ENCODE results near the gene DCP1B. TPM values are rescaled to one million over a fixed set of nuclear protein-coding genes. Genes with fewer than 3 reads are reported as not detected.

Gene DCP1B
- total RNA-seq, 2 donors from 2014 or later = 9.6 to 10.8 TPM

DNA sequence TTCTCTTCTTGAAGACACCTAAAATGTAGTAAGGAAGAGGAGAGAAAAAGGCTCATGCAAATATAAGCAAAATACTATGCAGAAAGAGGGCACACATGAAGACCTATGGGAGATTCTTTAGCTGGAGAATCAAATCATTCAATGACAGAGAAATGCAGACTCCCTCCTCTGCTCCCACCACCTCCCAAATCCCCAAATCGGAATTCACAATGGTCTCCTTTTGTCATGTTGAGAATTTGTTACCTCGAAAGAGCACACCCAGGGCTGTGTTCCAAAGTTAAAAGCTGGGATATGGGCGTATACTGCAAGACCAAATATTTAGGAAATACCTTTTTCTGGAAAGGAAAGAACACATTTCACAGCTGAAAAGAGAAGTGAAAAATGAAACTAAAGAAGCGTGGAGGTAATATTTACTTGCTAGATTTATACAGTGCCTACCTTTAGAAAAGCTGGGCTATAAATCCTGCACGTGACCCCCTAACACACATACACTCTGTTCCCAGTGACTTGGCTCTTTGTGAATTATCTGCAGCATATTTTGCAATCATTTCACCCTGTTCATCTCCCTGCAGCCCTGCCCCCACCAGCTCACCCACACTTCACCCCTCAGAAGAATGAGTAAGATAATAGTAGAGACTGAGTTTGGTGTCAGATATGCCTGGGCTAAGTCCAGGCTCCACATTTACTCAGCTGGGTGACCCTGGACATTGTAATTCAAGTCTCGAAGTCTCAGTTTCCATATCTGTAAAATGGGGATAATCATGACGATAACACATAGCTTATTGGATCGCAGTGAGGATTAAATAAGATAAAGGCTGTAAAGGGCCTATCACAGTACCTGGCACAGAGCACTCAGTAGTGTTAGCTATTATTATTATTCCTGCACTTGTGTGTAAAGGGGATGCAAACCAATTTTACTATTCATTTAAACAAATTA lies 45.6 kb upstream of the DCP1B start:
- H3K4me3 ChIP-seq = no peak overlapping the region
- peaks cover 35% of the 10 kb centered on the region for H3K27me3 ChIP-seq
- no peaks in the 10 kb centered on the region for H3K9me3 ChIP-seq
- H3K4me1 ChIP-seq = no peaks in the 10 kb centered on the region
- intact Hi-C loops (cut with DNase I) = loop anchor here (10.0 kb wide), 1 partner anchor 535 kb away; no protein-coding TSS in a partner anchor
- TF ChIP-seq, protein P1, sequence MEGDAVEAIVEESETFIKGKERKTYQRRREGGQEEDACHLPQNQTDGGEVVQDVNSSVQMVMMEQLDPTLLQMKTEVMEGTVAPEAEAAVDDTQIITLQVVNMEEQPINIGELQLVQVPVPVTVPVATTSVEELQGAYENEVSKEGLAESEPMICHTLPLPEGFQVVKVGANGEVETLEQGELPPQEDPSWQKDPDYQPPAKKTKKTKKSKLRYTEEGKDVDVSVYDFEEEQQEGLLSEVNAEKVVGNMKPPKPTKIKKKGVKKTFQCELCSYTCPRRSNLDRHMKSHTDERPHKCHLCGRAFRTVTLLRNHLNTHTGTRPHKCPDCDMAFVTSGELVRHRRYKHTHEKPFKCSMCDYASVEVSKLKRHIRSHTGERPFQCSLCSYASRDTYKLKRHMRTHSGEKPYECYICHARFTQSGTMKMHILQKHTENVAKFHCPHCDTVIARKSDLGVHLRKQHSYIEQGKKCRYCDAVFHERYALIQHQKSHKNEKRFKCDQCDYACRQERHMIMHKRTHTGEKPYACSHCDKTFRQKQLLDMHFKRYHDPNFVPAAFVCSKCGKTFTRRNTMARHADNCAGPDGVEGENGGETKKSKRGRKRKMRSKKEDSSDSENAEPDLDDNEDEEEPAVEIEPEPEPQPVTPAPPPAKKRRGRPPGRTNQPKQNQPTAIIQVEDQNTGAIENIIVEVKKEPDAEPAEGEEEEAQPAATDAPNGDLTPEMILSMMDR (IDR thresholded peaks at IDR 0.05) = no peak
- no peak for DNase-seq
- no peak overlapping the region for H3K27ac ChIP-seq
- no peaks in the 10 kb centered on the region for H3K36me3 ChIP-seq
- H3K9ac ChIP-seq (ENCODE audit: low read depth in 2 of 2, low read length in 2 of 2) = no peak overlapping the region

DNA sequence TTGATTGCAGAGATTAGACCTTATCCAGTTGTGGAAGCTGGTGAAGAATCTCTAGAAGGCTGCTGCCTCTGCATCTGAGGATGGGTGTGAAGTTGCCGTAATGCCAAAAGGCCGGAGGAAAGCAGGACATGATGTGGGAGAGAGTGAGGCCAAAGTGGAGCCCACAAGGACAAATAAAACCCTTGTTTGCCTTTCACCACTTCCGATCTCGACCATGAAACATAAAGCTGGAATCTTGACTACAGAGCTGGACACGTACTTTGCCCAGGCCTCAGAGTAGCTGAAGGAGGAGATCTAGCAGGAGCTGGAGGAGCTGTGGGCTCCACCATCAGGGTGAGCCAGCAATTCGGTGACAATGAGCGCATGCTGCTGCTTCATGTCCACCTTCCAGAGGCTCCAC lies 43.5 kb upstream of the DCP1B start:
- no peak overlapping the region for H3K27ac ChIP-seq
- H3K27me3 ChIP-seq = peaks cover 17% of the 10 kb centered on the region
- no peak for DNase-seq
- TF ChIP-seq, protein P1 (IDR thresholded peaks at IDR 0.05) = no peak
- H3K9ac ChIP-seq (ENCODE audit: low read depth in 2 of 2, low read length in 2 of 2) = no peak overlapping the region
- no peaks in the 10 kb centered on the region for H3K9me3 ChIP-seq
- no peaks in the 10 kb centered on the region for H3K4me1 ChIP-seq
- intact Hi-C loops (cut with DNase I) = no loop called here
- no peak overlapping the region for H3K4me3 ChIP-seq
- H3K36me3 ChIP-seq = no peaks in the 10 kb centered on the region

GRCh38 chr12:2046957-2047356 lies 42.7 kb upstream of the DCP1B start:
- H3K27me3 ChIP-seq = peaks cover 14% of the 10 kb centered on the region
- no peaks in the 10 kb centered on the region for H3K36me3 ChIP-seq
- H3K4me1 ChIP-seq = no peaks in the 10 kb centered on the region
- H3K4me3 ChIP-seq = no peak overlapping the region
- no peaks in the 10 kb centered on the region for H3K9me3 ChIP-seq
- TF ChIP-seq, protein P1 (IDR thresholded peaks at IDR 0.05) = no peak
- no peak for DNase-seq
- H3K27ac ChIP-seq = no peak overlapping the region
- H3K9ac ChIP-seq (ENCODE audit: low read depth in 2 of 2, low read length in 2 of 2) = no peak overlapping the region
- intact Hi-C loops (cut with DNase I) = no loop called here

- intact Hi-C loops (cut with DNase I) = no loop called here
Measured at GRCh38 chr12:2044165-2044564, 39.9 kb upstream of the DCP1B start.

DNA sequence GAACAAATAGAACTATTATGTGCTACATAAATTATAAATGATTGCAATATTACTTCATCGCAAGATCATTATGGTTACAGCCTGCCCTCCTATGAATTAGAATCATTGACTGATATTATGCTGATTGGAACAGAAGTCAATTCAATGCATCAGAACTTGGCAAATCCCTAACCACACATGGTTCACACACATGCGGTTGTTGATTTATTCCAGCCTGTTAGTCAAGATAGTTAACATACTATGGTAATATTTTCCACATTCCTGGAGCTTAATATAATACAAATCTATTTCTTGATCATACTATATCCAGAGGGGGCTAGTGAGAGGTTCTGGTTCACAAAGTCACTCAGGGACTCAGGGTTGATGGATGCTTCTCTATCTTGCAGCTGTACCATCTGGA lies 38.8 kb upstream of the DCP1B start:
- Histone ChIP-seq H3K4me1 (no peaks in the 10 kb centered on the region), H3K27me3 (no peaks in the 10 kb centered on the region), H3K9ac (ENCODE audit: low read depth in 2 of 2, low read length in 2 of 2) (no peak overlapping the region), H3K27ac (no peak overlapping the region), H3K9me3 (no peaks in the 10 kb centered on the region), H3K36me3 (no peaks in the 10 kb centered on the region), H3K4me3 (no peak overlapping the region)
- intact Hi-C loops (cut with DNase I) = no loop called here
- no peak for DNase-seq
- TF ChIP-seq, protein P1 (IDR thresholded peaks at IDR 0.05) = no peak

More at GRCh38 chr12:2044165-2044564, 39.9 kb upstream of the DCP1B start:
- H3K36me3 ChIP-seq = no peaks in the 10 kb centered on the region
- no peaks in the 10 kb centered on the region for H3K9me3 ChIP-seq
- H3K4me1 ChIP-seq = no peaks in the 10 kb centered on the region
- TF ChIP-seq, protein P1 (IDR thresholded peaks at IDR 0.05) = no peak
- no peak overlapping the region for H3K27ac ChIP-seq
- H3K9ac ChIP-seq (ENCODE audit: low read depth in 2 of 2, low read length in 2 of 2) = no peak overlapping the region
- no peaks in the 10 kb centered on the region for H3K27me3 ChIP-seq
- no peak overlapping the region for H3K4me3 ChIP-seq
- DNase-seq = no peak
